Stimulated activated CD4-positive, alpha-beta T cell treated with anti-CD3 and anti-CD28 coated beads, Interleukin-15, amount 100 ng/mL, for 24 hours (primary cell): ENCODE results near the gene GSTO1.
"Not testable (repeated sequence)": the region's sequence is repeated elsewhere in the genome, so short reads cannot be mapped to it uniquely, and the experiment has no call there.

Experiments used
- DNase-seq: peaks from one replicate; pipeline ENCODE4 v3.0.0-alpha.2; 2020

GSTO1 gene

GRCh38 chr10:104254493-104255310, at the start of gene GSTO1:
Gene GSTO1 (plus strand): TSS chr10:104254892. CDS start chr10:104254929, 37 bp downstream.
- peak; percentile 76 for DNase-seq

GRCh38 chr10:104208730-104209129, 46.0 kb upstream of the GSTO1 start:
- DNase-seq: no peak

GRCh38 chr10:104209575-104210198, 45.0 kb upstream of the GSTO1 start:
- DNase-seq: peak; percentile 46

GRCh38 chr10:104216631-104217030, 38.1 kb upstream of the GSTO1 start:
- DNase-seq: no peak

- no peak for DNase-seq
These were observed 35.9 kb upstream of the GSTO1 start for GRCh38 chr10:104218751-104219150.

GRCh38 chr10:104220522-104220921, 34.2 kb upstream of the GSTO1 start:
- DNase-seq: no peak

- no peak for DNase-seq
These were observed 31.4 kb upstream of the GSTO1 start for GRCh38 chr10:104223304-104223703.

- DNase-seq: no peak
These were observed 24.2 kb upstream of the GSTO1 start for GRCh38 chr10:104230490-104230889.

- DNase-seq: peak; percentile 99
These were observed 22.7 kb upstream of the GSTO1 start, which contains the start of gene CFAP43 for GRCh38 chr10:104231784-104232612. Gene CFAP43 (minus strand): TSS chr10:104232364. CDS start chr10:104232246, 118 bp downstream.

GRCh38 chr10:104232613-104233102, 22.0 kb upstream of the GSTO1 start:
- no peak for DNase-seq

- no peak for DNase-seq
These were observed 20.9 kb upstream of the GSTO1 start for GRCh38 chr10:104233817-104234216.

GRCh38 chr10:104234934-104235333, 19.8 kb upstream of the GSTO1 start:
- no peak for DNase-seq

- no peak for DNase-seq
These were observed 18.9 kb upstream of the GSTO1 start for GRCh38 chr10:104235801-104236200.

- no peak for DNase-seq
These were observed 14.6 kb upstream of the GSTO1 start for GRCh38 chr10:104240078-104240477.

- DNase-seq: no peak
These were observed 12.1 kb upstream of the GSTO1 start for GRCh38 chr10:104242545-104242944.

GRCh38 chr10:104243009-104243408, 11.7 kb upstream of the GSTO1 start:
- DNase-seq: not testable (repeated sequence)

GRCh38 chr10:104243512-104243911, 11.2 kb upstream of the GSTO1 start:
- no peak for DNase-seq

- DNase-seq: no peak
These were observed 9.5 kb upstream of the GSTO1 start for GRCh38 chr10:104245066-104245632.

- DNase-seq: no peak
These were observed 7.7 kb upstream of the GSTO1 start for GRCh38 chr10:104246976-104247375.

GRCh38 chr10:104247513-104248146, 7.1 kb upstream of the GSTO1 start:
- no peak for DNase-seq

GRCh38 chr10:104248931-104249330, 5.8 kb upstream of the GSTO1 start:
- DNase-seq: not testable (repeated sequence)

GRCh38 chr10:104250371-104250770, 4.3 kb upstream of the GSTO1 start:
- DNase-seq: no peak
